Esophagus squamous epithelium (tissue), 5 donors: ENCODE data around the gene GARIN3. TPM values are rescaled to one million over a fixed set of nuclear protein-coding genes. Genes with fewer than 3 reads are reported as not detected.
A peak's percentile ranks its signal among the peaks of the same experiment; 100 is the strongest.

ENCODE experiments used
- DNase-seq: peaks from one replicate; lab custom pipeline; 2025; lab: John Stamatoyannopoulos, UW
- H3K27ac ChIP-seq, 4 donors: fragments of 200-600 bp; sonication (generic); one replicate each; pipeline ENCODE4 v1.5.1; 2016 to 2019; ENCODE audit warnings: mild to moderate bottlenecking in 1 of 4
- H3K27me3 ChIP-seq, 4 donors: fragments of 200-600 bp; sonication (generic); 1 replicate in 3 of 4; 2 replicates in 1 of 4; pipeline versions ENCODE4 v1.5.1 to v1.6.0; 2017 to 2021; ENCODE audit warnings: antibody characterized with exemption in 1 of 4
- H3K36me3 ChIP-seq, 3 donors: fragments of 200-600 bp; sonication (generic); one replicate each; pipeline ENCODE4 v1.5.1; 2016 to 2019
- H3K4me1 ChIP-seq, 3 donors: fragments of 200-600 bp; sonication (generic); one replicate each; pipeline ENCODE4 v1.5.1; 2017 to 2019
- H3K4me3 ChIP-seq, 4 donors: fragments of 200-600 bp; sonication (generic); 1 replicate in 3 of 4; 2 replicates in 1 of 4; pipeline ENCODE4 v1.5.1; 2016 to 2019; ENCODE audit warnings: mild to moderate bottlenecking in 2 of 4, moderate library complexity in 1 of 4
- H3K9me3 ChIP-seq, 3 donors: fragments of 200-600 bp; sonication (generic); one replicate each; pipeline ENCODE4 v1.5.1; 2016 to 2019
- POLR2A ChIP-seq, 4 donors: fragments of 450-650 bp; IDR thresholded peaks; one replicate each; pipeline ENCODE4 v1.6.1; 2017; ENCODE audit warnings: antibody characterized with exemption in 4 of 4, mild to moderate bottlenecking in 4 of 4, moderate library complexity in 3 of 4
- WGBS, 2 donors: methylation state at CpG; one replicate each; pipeline ENCODE4 v1.1.5; 2018; 5-methylcytosine and 5-hydroxymethylcytosine counted together
- intact Hi-C: fragments of 100-400 bp; cut with DNase I; formaldehyde crosslinking; loops from one replicate; pipeline ENCODE4 v1.15.0; 2022
- total RNA-seq, 4 donors: library from RNA; depleted of rRNA; stranded (reverse); fragments of >200 nt; gene quantifications; one replicate each; pipeline ENCODE4 v1.1.0, GENCODE V29; 2016
- TF ChIP-seq, protein P1 (sequence below), 6 experiments: fragments of 450-650 bp in 4 of 6; fragments of 200-600 bp in 2 of 6; sonication (generic) in 2 of 6; IDR thresholded peaks; one replicate each; pipeline ENCODE4 v1.5.1; 2016 to 2019; ENCODE audit warnings: antibody characterized with exemption in 6 of 6, mild to moderate bottlenecking in 4 of 6, moderate library complexity in 4 of 6
- donor health status: DM: yes; HTN: yes; CAD: no.

The GARIN3 gene
- total RNA-seq, 4 donors from 2014 or later, result not detected

- no peaks in the 10 kb centered on the region for H3K36me3 ChIP-seq
- H3K27me3 ChIP-seq, result no peaks in the 10 kb centered on the region
- no peaks in the 10 kb centered on the region for H3K4me1 ChIP-seq
- intact Hi-C loops, result no loop called here
- no peaks in the 10 kb centered on the region for H3K9me3 ChIP-seq
- TF ChIP-seq POLR2A (IDR thresholded peaks at IDR 0.05), result no peak
- TF ChIP-seq, protein P1, sequence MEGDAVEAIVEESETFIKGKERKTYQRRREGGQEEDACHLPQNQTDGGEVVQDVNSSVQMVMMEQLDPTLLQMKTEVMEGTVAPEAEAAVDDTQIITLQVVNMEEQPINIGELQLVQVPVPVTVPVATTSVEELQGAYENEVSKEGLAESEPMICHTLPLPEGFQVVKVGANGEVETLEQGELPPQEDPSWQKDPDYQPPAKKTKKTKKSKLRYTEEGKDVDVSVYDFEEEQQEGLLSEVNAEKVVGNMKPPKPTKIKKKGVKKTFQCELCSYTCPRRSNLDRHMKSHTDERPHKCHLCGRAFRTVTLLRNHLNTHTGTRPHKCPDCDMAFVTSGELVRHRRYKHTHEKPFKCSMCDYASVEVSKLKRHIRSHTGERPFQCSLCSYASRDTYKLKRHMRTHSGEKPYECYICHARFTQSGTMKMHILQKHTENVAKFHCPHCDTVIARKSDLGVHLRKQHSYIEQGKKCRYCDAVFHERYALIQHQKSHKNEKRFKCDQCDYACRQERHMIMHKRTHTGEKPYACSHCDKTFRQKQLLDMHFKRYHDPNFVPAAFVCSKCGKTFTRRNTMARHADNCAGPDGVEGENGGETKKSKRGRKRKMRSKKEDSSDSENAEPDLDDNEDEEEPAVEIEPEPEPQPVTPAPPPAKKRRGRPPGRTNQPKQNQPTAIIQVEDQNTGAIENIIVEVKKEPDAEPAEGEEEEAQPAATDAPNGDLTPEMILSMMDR (IDR thresholded peaks at IDR 0.05), result no peak
- DNase-seq, result no peak
- no peak overlapping the region for H3K4me3 ChIP-seq
- H3K27ac ChIP-seq, result no peak overlapping the region
These were observed 51.1 kb downstream of the GARIN3 start for GRCh38 chr5:157115012-157115411.

GRCh38 chr5:157113002-157113401 is 53.1 kb downstream of the GARIN3 start:
- H3K27me3 ChIP-seq, result no peaks in the 10 kb centered on the region
- 32 to 36% methylated on average over 5 of the region's 5 CpGs for WGBS, 2 donors
- peak overlapping the region in 1 of 4 donors; percentile 9 for H3K27ac ChIP-seq
- H3K4me3 ChIP-seq, result no peak overlapping the region
- TF ChIP-seq, protein P1 (IDR thresholded peaks at IDR 0.05), result no peak
- H3K4me1 ChIP-seq, result no peaks in the 10 kb centered on the region
- no peaks in the 10 kb centered on the region for H3K9me3 ChIP-seq
- DNase-seq, result no peak
- no peaks in the 10 kb centered on the region for H3K36me3 ChIP-seq
- intact Hi-C loops, result no loop called here

Other genes starting within 250 kb of the GARIN3 start
- gene TIMD4, start 203.0 kb downstream of the GARIN3 start, total RNA-seq, result not detected
- gene HAVCR1, start 107.1 kb downstream of the GARIN3 start, total RNA-seq, result under 1 TPM in 1 of 4 donors, not detected in 3; 0.19 TPM
- gene HAVCR2, start 57.2 kb downstream of the GARIN3 start, total RNA-seq, result 1 to 10 TPM in 3 of 4 donors, under 1 TPM in 1; 0.45 to 5.3 (median 3.5) TPM
- gene MED7, start 23.4 kb downstream of the GARIN3 start, total RNA-seq, result 1 to 10 TPM; 4.7 to 8.3 (median 6.9) TPM
- gene ITK, start 14.6 kb upstream of the GARIN3 start, total RNA-seq, result 1 to 10 TPM in 3 of 4 donors, under 1 TPM in 1; 0.53 to 5.1 (median 3.9) TPM
- 10 to 100 TPM in 1 of 4 donors, 1 to 10 TPM in 3; 4.2 to 10.3 (median 8.1) TPM for gene CYFIP2, start 99.9 kb upstream of the GARIN3 start, total RNA-seq